HepG2 (cell line): ENCODE data around the gene COPS3. TPM values are rescaled to one million over a fixed set of nuclear protein-coding genes. Genes with fewer than 3 reads are reported as not detected.
A peak's percentile ranks its signal among the peaks of the same experiment; 100 is the strongest.

Experiments
- GABPB1 ChIP-seq: IDR thresholded peaks from 2 replicates; pipeline ENCODE4 v1.6.1; 2016; ENCODE audit warnings: mild to moderate bottlenecking, missing genetic modification reagents, moderate library complexity, missing compliant biosample characterization
- HCFC1 ChIP-seq: fragments of 150-350 bp; IDR thresholded peaks from 2 replicates; pipeline ENCODE4 v1.6.1; 2014; ENCODE audit warnings: low read depth, low read length
- HMGXB3 ChIP-seq: sonication (generic); formaldehyde crosslinking; IDR thresholded peaks from 2 replicates; pipeline ENCODE4 v1.4.0; 2020; ENCODE audit warnings: missing genetic modification reagents, borderline replicate concordance
- KAT7 ChIP-seq: IDR thresholded peaks from 2 replicates; pipeline ENCODE4 v1.6.1; 2018; ENCODE audit warnings: borderline replicate concordance, missing compliant biosample characterization
- MYPOP ChIP-seq: sonication (generic); formaldehyde crosslinking; IDR thresholded peaks from 2 replicates; pipeline ENCODE4 v1.8.1; 2023; ENCODE audit warnings: mild to moderate bottlenecking, moderate library complexity, missing genetic modification reagents
- PAXIP1 ChIP-seq: sonication (generic); formaldehyde crosslinking; conservative IDR thresholded peaks from 2 replicates; pipeline ENCODE4 v1.4.0; 2020; ENCODE audit warnings: mild to moderate bottlenecking, missing genetic modification reagents, moderate library complexity
- RBFOX2 ChIP-seq: fragments of 200-400 bp; formaldehyde crosslinking; IDR thresholded peaks from 2 replicates; pipeline ENCODE4 v1.6.1; 2017; ENCODE audit warnings: low read depth, mild to moderate bottlenecking, low read length
- SMARCC2 ChIP-seq: fragments of 450-650 bp; IDR thresholded peaks from 2 replicates; pipeline ENCODE4 v1.6.1; 2017; ENCODE audit warnings: antibody characterized with exemption, mild to moderate bottlenecking
- STAG1 ChIP-seq: sonication (generic); formaldehyde crosslinking; IDR thresholded peaks from 2 replicates; pipeline ENCODE4 v1.4.0; 2020; ENCODE audit warnings: missing genetic modification reagents
- TAF1 ChIP-seq: sonication (generic); formaldehyde crosslinking; IDR thresholded peaks from 2 replicates; pipeline ENCODE4 v1.4.0; 2020; ENCODE audit warnings: missing genetic modification reagents
- THAP7 ChIP-seq: sonication (generic); formaldehyde crosslinking; IDR thresholded peaks from 2 replicates; pipeline ENCODE4 v1.8.1; 2023; ENCODE audit warnings: mild to moderate bottlenecking, missing genetic modification reagents
- YY1 ChIP-seq: IDR thresholded peaks from 2 replicates; pipeline ENCODE4 v1.6.1; 2011; ENCODE audit warnings: low read length, low read depth, moderate library complexity, mild to moderate bottlenecking; ENCODE audit not compliant: insufficient read depth, insufficient replicate concordance
- ZNF12 ChIP-seq: sonication (generic); formaldehyde crosslinking; IDR thresholded peaks from 2 replicates; pipeline ENCODE4 v1.5.0; 2020; ENCODE audit warnings: missing genetic modification reagents
- ZNF543 ChIP-seq: sonication (generic); formaldehyde crosslinking; IDR thresholded peaks from 2 replicates; pipeline ENCODE4 v1.4.0; 2020; ENCODE audit warnings: mild to moderate bottlenecking, missing genetic modification reagents
- ZXDC ChIP-seq: sonication (generic); formaldehyde crosslinking; IDR thresholded peaks from 2 replicates; pipeline ENCODE4 v1.5.0; 2020; ENCODE audit warnings: mild to moderate bottlenecking, missing genetic modification reagents
- polyA plus RNA-seq, 8 experiments: library from polyadenylated mRNA; depleted of rRNA in 3 of 8; stranded (reverse) in 7 of 8; unstranded in 1 of 8; fragments of >200 nt; fragmentation: Illumina TruSeq in 4 of 8; extraction: Trizol in 4 of 8; gene quantifications; 2 replicates each; pipeline versions ENCODE4 v1.2.1 to v1.2.3, GENCODE V29; 2011 to 2016; ENCODE audit warnings: low read depth in 4 of 8, missing spikeins in 1 of 8, mixed read lengths in 1 of 8; ENCODE audit not compliant: insufficient read depth in 1 of 8
- total RNA-seq, 5 experiments: library from RNA; depleted of rRNA; stranded (reverse); fragments of >200 nt; fragmentation: Illumina TruSeq; extraction: Trizol; gene quantifications; 2 replicates each; pipeline ENCODE4 v1.2.3, GENCODE V29; 2016; ENCODE audit warnings: low read depth in 1 of 5

The COPS3 gene
- total and polyA plus RNA-seq, 2 of the 13 experiments (the other 11 are each of a cell fraction or from before 2014, with no cell fraction given): 46.3 to 103 TPM

- TF ChIP-seq KAT7 (CRISPR knock-in tag) (peak; percentile 92), RBFOX2 (peak; percentile 91; the same call in 1 of the 2 replicates), ZXDC (CRISPR knock-in tag) (no peak; the same call in 1 of the 2 replicates), MYPOP (CRISPR knock-in tag) (peak; percentile 59; the same call in 1 of the 2 replicates), YY1 (peak; percentile 90), TAF1 (CRISPR knock-in tag) (peak; percentile 65), ZNF12 (CRISPR knock-in tag) (no peak), STAG1 (no peak), THAP7 (CRISPR knock-in tag) (no peak), HMGXB3 (CRISPR knock-in tag) (no peak), SMARCC2 (no peak), ZNF543 (CRISPR knock-in tag) (no peak), PAXIP1 (CRISPR knock-in tag) (0 out of 2 replicates have a peak, but pooled peaks have one; percentile 10), GABPB1 (CRISPR knock-in tag) (peak; percentile 96), HCFC1 (peak; percentile 39; the same call in 1 of the 2 replicates)
These were observed at the start of gene COPS3 (continued) for GRCh38 chr17:17280613-17281549.
